ENCODE results near the gene CMTM6. TPM values are rescaled to one million over a fixed set of nuclear protein-coding genes. Genes with fewer than 3 reads are reported as not detected.
A peak's percentile ranks its signal among the peaks of the same experiment; 100 is the strongest.
"Not testable (repeated sequence)": the region's sequence is repeated elsewhere in the genome, so short reads cannot be mapped to it uniquely, and the experiment has no call there.

The CMTM6 gene
- total RNA-seq, 2 experiments from 2014 or later: 87.7 to 89.1 TPM

- peaks cover 42% of the 10 kb centered on the region for H3K4me1 Mint-ChIP-seq (ENCODE audit: low read depth)
- H3K27me3 Mint-ChIP-seq: no peaks in the 10 kb centered on the region
- POLR2A ChIA-PET: no interaction called here
- no peak overlapping the region for H3K4me3 Mint-ChIP-seq
- H3K27ac Mint-ChIP-seq: no peak overlapping the region
- CTCF ChIA-PET: interaction anchor here (5.0 kb wide), 1 partner anchor 15 kb away, joined by 35 read pairs; no protein-coding TSS in a partner anchor
- no peak for DNase-seq
- peaks cover 35% of the 10 kb centered on the region for H3K36me3 Mint-ChIP-seq
- H3K9me3 Mint-ChIP-seq: no peaks in the 10 kb centered on the region
- intact Hi-C loops (cut with micrococcal nuclease): no loop called here
Measured at GRCh38 chr3:32453346-32453745, 49.3 kb downstream of the CMTM6 start.

GRCh38 chr3:32452009-32452408 lies 50.6 kb downstream of the CMTM6 start:
- Mint-ChIP-seq H3K9me3 (no peaks in the 10 kb centered on the region), H3K4me1 (ENCODE audit: low read depth) (peaks cover 39% of the 10 kb centered on the region), H3K27me3 (no peaks in the 10 kb centered on the region), H3K27ac (peak overlapping the region; percentile 8), H3K4me3 (no peak overlapping the region), H3K36me3 (peaks cover 35% of the 10 kb centered on the region)
- intact Hi-C loops (cut with micrococcal nuclease): no loop called here
- DNase-seq: no peak
- POLR2A ChIA-PET: no interaction called here
- CTCF ChIA-PET: interaction anchor here (0.6 to 1.9 kb wide), 3 partner anchors 8 to 26 kb away, joined by 3 to 5 read pairs (median 4); no protein-coding TSS in a partner anchor

- ChIA-PET CTCF (interaction anchor here (0.9 to 1.9 kb wide), 2 partner anchors 9 to 17 kb away, joined by 4 to 5 read pairs; no protein-coding TSS in a partner anchor), POLR2A (no interaction called here)
- Mint-ChIP-seq H3K9me3 (no peaks in the 10 kb centered on the region), H3K36me3 (peaks cover 43% of the 10 kb centered on the region), H3K4me1 (ENCODE audit: low read depth) (peaks cover 40% of the 10 kb centered on the region), H3K27ac (no peak overlapping the region), H3K4me3 (no peak overlapping the region), H3K27me3 (no peaks in the 10 kb centered on the region)
- DNase-seq: no peak
- intact Hi-C loops (cut with micrococcal nuclease): no loop called here
Measured at GRCh38 chr3:32450992-32451659, 51.5 kb downstream of the CMTM6 start.

GRCh38 chr3:32450426-32450825 lies 52.2 kb downstream of the CMTM6 start:
- peaks cover 34% of the 10 kb centered on the region for H3K4me1 Mint-ChIP-seq (ENCODE audit: low read depth)
- no peaks in the 10 kb centered on the region for H3K27me3 Mint-ChIP-seq
- H3K4me3 Mint-ChIP-seq: no peak overlapping the region
- H3K9me3 Mint-ChIP-seq: no peaks in the 10 kb centered on the region
- H3K27ac Mint-ChIP-seq: no peak overlapping the region
- peaks cover 46% of the 10 kb centered on the region for H3K36me3 Mint-ChIP-seq
- POLR2A ChIA-PET: no interaction called here
- CTCF ChIA-PET: interaction anchor here (0.8 to 1.9 kb wide), 2 partner anchors 17 to 116 kb away, joined by 3 to 5 read pairs; no protein-coding TSS in a partner anchor
- intact Hi-C loops (cut with micrococcal nuclease): no loop called here
- no peak for DNase-seq

GRCh38 chr3:32449691-32450090 lies 53.0 kb downstream of the CMTM6 start:
- H3K9me3 Mint-ChIP-seq: no peaks in the 10 kb centered on the region
- H3K36me3 Mint-ChIP-seq: peaks cover 50% of the 10 kb centered on the region
- no peak overlapping the region for H3K4me3 Mint-ChIP-seq
- ChIA-PET POLR2A (no interaction called here), CTCF (no interaction called here)
- peaks cover 30% of the 10 kb centered on the region for H3K4me1 Mint-ChIP-seq (ENCODE audit: low read depth)
- no peaks in the 10 kb centered on the region for H3K27me3 Mint-ChIP-seq
- no peak overlapping the region for H3K27ac Mint-ChIP-seq
- intact Hi-C loops (cut with micrococcal nuclease): no loop called here
- no peak for DNase-seq

DNA sequence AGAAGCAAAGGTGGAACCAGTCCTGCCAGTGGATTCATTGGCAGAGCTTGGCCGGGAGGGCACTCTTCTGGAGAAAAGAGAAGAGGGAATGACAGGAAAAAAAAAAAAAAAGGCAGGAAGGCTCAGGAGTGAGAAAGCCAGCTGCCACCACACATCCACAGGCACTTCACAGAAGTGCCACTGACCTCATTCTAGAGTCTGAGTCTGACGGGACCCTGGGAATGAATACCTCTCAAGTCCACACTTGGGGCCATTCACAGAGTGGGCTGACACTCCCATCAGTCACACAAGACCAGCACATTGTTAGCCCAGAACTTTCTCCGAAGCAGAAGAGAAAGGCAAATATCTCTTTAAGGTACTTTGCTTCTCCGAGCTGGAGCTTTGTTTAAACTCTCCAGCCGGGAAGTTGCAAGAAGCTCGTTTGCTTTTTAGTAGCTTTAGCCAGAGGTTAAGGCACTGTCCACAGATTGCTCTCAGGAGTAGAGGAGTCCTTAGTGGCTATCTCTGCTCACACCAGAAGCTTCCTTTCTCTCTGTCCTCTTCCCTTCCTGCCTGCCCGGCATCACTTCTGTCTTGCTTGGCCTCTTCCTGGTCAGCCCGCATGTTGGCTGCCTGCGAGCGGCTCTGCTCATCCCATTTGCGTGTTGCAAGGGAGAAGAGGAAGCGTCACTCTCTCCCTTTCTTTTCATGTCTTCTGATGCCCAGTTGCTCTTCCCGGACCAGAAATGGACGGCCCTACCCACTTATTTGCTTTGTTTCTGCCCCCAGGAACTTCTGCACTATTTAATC lies 53.8 kb downstream of the CMTM6 start:
- intact Hi-C loops (cut with micrococcal nuclease): no loop called here
- DNase-seq: no peak
- Mint-ChIP-seq H3K27me3 (no peaks in the 10 kb centered on the region), H3K36me3 (peaks cover 52% of the 10 kb centered on the region), H3K9me3 (no peaks in the 10 kb centered on the region), H3K4me1 (ENCODE audit: low read depth) (peaks cover 35% of the 10 kb centered on the region), H3K4me3 (no peak overlapping the region), H3K27ac (no peak overlapping the region)
- POLR2A ChIA-PET: no interaction called here
- CTCF ChIA-PET: interaction anchor here (0.8 kb wide), 1 partner anchor 215 kb away, joined by 3 read pairs; no protein-coding TSS in a partner anchor

DNA sequence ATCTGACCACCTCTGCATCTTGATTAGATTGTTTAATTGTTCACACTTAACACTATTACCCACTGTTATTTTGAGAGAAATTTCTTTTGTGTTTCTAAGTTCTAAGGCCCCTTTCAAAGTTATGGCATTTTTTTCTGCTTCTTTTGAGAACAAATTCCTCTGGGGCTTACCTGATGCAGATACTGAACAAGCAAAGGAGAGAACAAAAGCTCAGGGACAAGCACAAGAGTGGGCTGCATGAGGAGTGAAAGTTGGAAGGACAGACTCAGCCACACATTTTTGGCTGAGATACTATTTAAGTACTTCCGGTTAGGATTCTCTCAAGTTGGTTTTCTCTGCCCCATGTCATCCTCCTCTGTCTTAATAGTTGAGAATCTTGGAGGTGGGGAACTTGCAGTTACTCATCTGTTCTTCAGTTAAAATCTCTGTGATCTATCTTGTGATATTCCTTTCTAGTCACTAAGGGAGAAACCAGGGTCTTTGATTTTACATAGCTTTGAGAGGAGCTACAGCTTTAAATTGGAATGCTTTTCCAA lies 54.7 kb downstream of the CMTM6 start:
- no peak overlapping the region for H3K27ac Mint-ChIP-seq
- H3K4me3 Mint-ChIP-seq: no peak overlapping the region
- CTCF ChIA-PET: no interaction called here
- intact Hi-C loops (cut with micrococcal nuclease): no loop called here
- peaks cover 43% of the 10 kb centered on the region for H3K4me1 Mint-ChIP-seq (ENCODE audit: low read depth)
- no peaks in the 10 kb centered on the region for H3K9me3 Mint-ChIP-seq
- POLR2A ChIA-PET: no interaction called here
- no peak for DNase-seq
- peaks cover 55% of the 10 kb centered on the region for H3K36me3 Mint-ChIP-seq
- H3K27me3 Mint-ChIP-seq: no peaks in the 10 kb centered on the region

GRCh38 chr3:32443478-32443877 lies 59.2 kb downstream of the CMTM6 start:
- Mint-ChIP-seq H3K27ac (peak overlapping the region; percentile 43), H3K4me1 (ENCODE audit: low read depth) (peaks cover 72% of the 10 kb centered on the region), H3K4me3 (peak overlapping the region; percentile 18), H3K36me3 (peaks cover 42% of the 10 kb centered on the region), H3K27me3 (no peaks in the 10 kb centered on the region), H3K9me3 (no peaks in the 10 kb centered on the region)
- POLR2A ChIA-PET: no interaction called here
- intact Hi-C loops (cut with micrococcal nuclease): no loop called here
- no peak for DNase-seq
- CTCF ChIA-PET: no interaction called here

DNA sequence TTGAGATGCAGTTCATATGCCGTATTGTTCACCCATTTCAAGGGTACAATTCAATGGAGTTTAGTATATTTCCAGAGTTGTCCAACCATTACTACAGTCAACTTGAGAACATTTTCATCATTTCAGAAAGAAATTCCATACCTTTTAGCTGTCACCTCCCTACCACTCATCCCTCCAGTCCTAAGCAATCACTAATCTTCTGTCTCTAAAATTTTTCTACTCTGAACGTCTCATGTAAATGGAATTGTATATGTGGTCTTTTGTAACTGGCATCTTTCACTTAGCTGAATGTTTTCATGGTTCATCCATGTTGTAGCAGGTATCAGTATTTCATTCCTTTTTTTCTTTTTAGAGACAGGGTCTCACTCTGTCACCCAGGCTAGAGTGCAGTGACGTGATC lies 59.9 kb downstream of the CMTM6 start:
- H3K27ac Mint-ChIP-seq: no peak overlapping the region
- DNase-seq: no peak
- H3K4me1 Mint-ChIP-seq (ENCODE audit: low read depth): peaks cover 72% of the 10 kb centered on the region
- ChIA-PET CTCF (interaction anchor here (0.8 to 3.3 kb wide), 2 partner anchors 20 to 25 kb away, joined by 4 to 13 read pairs; no protein-coding TSS in a partner anchor), POLR2A (no interaction called here)
- H3K4me3 Mint-ChIP-seq: no peak overlapping the region
- intact Hi-C loops (cut with micrococcal nuclease): no loop called here
- no peaks in the 10 kb centered on the region for H3K9me3 Mint-ChIP-seq
- peaks cover 39% of the 10 kb centered on the region for H3K36me3 Mint-ChIP-seq
- H3K27me3 Mint-ChIP-seq: no peaks in the 10 kb centered on the region

GRCh38 chr3:32440611-32441350 lies 61.9 kb downstream of the CMTM6 start:
- peaks cover 74% of the 10 kb centered on the region for H3K4me1 Mint-ChIP-seq (ENCODE audit: low read depth)
- H3K36me3 Mint-ChIP-seq: peaks cover 28% of the 10 kb centered on the region
- intact Hi-C loops (cut with micrococcal nuclease): no loop called here
- H3K4me3 Mint-ChIP-seq: no peak overlapping the region
- CTCF ChIA-PET: interaction anchor here (3.3 kb wide), 1 partner anchor 27 kb away, joined by 13 read pairs; no protein-coding TSS in a partner anchor
- no peaks in the 10 kb centered on the region for H3K9me3 Mint-ChIP-seq
- DNase-seq: no peak
- H3K27me3 Mint-ChIP-seq: no peaks in the 10 kb centered on the region
- POLR2A ChIA-PET: no interaction called here
- no peak overlapping the region for H3K27ac Mint-ChIP-seq

- peak overlapping the region; percentile 87 for H3K27ac Mint-ChIP-seq
- not testable (repeated sequence) for H3K4me3 Mint-ChIP-seq, DNase-seq, H3K9me3 Mint-ChIP-seq, H3K27me3 Mint-ChIP-seq
- ChIA-PET POLR2A (interaction anchor here (1.0 to 1.8 kb wide), 5 partner anchors 11 to 54 kb away, joined by 4 to 6 read pairs (median 5); no protein-coding TSS in a partner anchor), CTCF (interaction anchor here (0.8 to 3.2 kb wide), 9 partner anchors 11 to 68 kb away, joined by 3 to 19 read pairs (median 4); partner anchors contain the start of gene CMTM7)
- intact Hi-C loops (cut with micrococcal nuclease): loop anchor here (1.0 to 10.0 kb wide), 4 partner anchors 19 to 625 kb away; no protein-coding TSS in a partner anchor
- peaks cover 79% of the 10 kb centered on the region for H3K4me1 Mint-ChIP-seq (ENCODE audit: low read depth)
- H3K36me3 Mint-ChIP-seq: peaks cover 19% of the 10 kb centered on the region
Measured at GRCh38 chr3:32439421-32439820, 63.2 kb downstream of the CMTM6 start.

Measured in activated CD4-positive, alpha-beta memory T cell treated with anti-CD3 and anti-CD28 coated beads for 36 hours (primary cell).